GM12801 (cell line): Measurements from ENCODE around the gene NEDD8.

Source experiments
- CTCF ChIP-seq: IDR thresholded peaks from one replicate; pipeline ENCODE4 v1.5.1; 2011; ENCODE audit warnings: control low read depth; ENCODE audit not compliant: insufficient read length; ENCODE audit errors: extremely low read depth

Gene NEDD8

GRCh38 chr14:24189059-24189375 is 43.1 kb downstream of the NEDD8 start:
- no peak for TF ChIP-seq CTCF

DNA sequence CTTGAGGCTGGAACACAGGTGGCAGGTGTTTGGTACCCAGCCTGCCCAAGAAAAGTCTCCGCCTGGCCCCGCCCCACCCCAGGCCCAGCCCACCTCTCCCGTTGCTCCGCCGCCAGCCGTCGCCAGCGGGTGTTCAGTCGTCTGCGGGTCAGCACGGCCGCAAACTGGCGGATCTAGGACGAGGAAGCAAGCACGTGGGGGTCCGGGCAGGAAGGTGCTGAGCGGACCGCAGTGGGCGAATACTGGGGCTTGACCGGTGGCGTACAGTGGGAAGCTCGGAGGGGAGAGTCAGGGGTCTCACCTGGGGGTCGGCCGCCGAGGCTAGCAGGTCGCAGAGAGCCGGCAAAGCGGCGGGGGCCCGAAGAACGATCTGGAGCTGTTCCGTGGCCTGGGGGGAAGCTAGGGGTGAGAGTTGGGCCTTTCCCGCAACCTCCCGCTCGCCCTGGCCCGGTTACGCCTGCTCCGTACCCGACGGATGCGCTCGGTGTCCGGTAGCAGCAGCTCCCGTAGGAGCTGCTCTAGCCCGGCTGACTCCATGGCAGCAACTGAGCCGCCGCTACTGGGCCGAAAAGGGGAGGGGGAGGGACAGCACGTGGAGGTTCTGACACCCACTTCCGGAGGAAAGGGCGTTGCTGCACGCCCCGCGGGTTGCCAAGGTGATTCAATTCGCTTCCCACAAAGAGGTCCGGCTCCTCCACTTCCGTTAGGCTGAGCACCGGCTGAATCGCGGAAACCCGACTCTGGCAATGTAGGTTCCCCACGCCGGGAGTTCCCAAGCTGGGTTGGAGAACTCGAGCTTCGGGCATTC is 43.7 kb downstream of the NEDD8 start, which contains the start of gene IPO4:
TSS of gene IPO4 (minus strand) at position 566 of the 808 bp plus-strand sequence. CDS start at position 537, 29 bp downstream.
- TF ChIP-seq CTCF: no peak

DNA sequence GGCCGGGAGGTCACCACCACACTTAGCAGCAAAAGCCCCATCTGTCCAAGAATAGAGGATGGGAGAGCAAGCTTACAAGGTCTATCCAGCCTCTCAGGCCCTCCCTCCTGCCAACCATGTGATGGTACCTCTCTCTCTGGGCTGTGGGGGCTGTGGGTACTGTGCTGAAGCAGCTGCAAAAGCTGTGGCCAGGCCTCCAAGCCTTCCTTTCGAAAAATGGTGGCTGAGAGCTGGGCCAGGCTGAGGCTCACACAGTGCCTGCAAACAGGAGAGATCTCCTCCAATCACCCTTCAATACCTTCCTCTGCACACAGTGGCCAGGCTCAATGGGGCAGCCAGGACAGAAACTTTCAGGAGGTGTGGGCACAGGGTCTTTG is 44.6 kb downstream of the NEDD8 start:
- no peak for TF ChIP-seq CTCF

GRCh38 chr14:24186831-24187538 is 45.2 kb downstream of the NEDD8 start:
- TF ChIP-seq CTCF: no peak

- TF ChIP-seq CTCF: no peak
Observed at GRCh38 chr14:24185741-24186140, 46.4 kb downstream of the NEDD8 start.

- TF ChIP-seq CTCF: no peak
Observed at GRCh38 chr14:24185026-24185425, 47.1 kb downstream of the NEDD8 start.

DNA sequence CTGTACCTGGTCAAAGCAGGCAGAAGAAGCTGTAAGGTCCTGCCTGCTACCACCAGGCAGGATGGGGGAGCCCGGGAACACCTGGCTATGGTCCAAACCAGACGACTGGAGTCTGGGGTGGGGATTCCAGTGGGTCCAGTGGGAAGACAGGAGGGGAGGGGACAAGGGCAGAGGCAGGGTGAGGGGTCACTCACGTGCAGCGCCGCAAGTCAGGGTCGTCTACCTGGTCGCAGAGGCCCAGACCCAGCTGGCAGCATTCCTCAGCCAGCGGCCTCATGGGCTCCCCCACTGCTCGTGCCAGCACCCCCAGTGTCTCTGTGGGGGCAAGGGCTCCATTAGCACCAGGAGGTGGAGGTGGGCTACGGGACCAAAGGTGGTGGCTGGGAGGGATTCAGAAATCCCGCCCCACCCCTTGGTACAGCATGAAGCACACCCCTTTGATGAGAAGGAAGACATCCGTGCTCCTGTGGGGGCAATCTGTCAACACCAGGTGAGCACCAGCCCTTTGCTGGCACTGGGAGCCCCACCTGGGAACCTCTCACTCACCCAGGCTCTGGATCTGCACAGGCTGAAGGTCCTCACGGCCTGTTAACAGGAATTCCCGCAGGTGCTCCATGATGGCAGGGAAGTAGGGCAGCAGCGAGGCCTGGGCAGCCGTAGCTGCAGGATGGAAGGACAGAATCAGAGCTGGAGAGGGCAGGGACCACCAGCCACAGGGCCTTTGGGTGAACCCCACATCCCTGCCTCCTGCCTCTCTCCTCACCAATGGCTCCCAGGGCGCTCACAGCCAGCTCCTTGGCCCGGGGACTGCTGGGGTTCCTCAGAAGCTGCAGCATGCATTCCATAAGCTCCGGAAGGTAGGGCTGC is 47.8 kb downstream of the NEDD8 start:
- no peak for TF ChIP-seq CTCF
